Smooth muscle cell (in vitro differentiated cells): ENCODE measurements around the gene MAPK8IP3. TPM values are rescaled to one million over a fixed set of nuclear protein-coding genes. Genes with fewer than 3 reads are reported as not detected.

Experiments used
- DNase-seq: peaks from one replicate; lab custom pipeline; 2025; ENCODE audit not compliant: unreplicated experiment; lab: John Stamatoyannopoulos, UW
- H2AFZ ChIP-seq: fragments of 200-600 bp; sonication (generic); 2 replicates; pipeline ENCODE4 v1.6.0; 2016; ENCODE audit warnings: antibody characterized with exemption, low read depth, mild to moderate bottlenecking
- H3F3A ChIP-seq: fragments of 200-600 bp; sonication (generic); 2 replicates; pipeline ENCODE4 v1.6.0; 2017; ENCODE audit warnings: antibody characterized with exemption, low read depth
- H3K27ac ChIP-seq: fragments of 200-600 bp; sonication (generic); 2 replicates; pipeline ENCODE4 v1.5.1; 2016; ENCODE audit warnings: low read depth, mild to moderate bottlenecking
- H3K27me3 ChIP-seq: fragments of 200-600 bp; sonication (generic); 2 replicates; pipeline ENCODE4 v1.6.1; 2016; ENCODE audit warnings: low read depth, mild to moderate bottlenecking
- H3K36me3 ChIP-seq: fragments of 200-600 bp; sonication (generic); 2 replicates; pipeline ENCODE4 v1.5.1; 2016; ENCODE audit warnings: low read depth
- H3K4me1 ChIP-seq: fragments of 200-600 bp; sonication (generic); 2 replicates; pipeline ENCODE4 v1.5.1; 2016; ENCODE audit warnings: low read depth
- H3K4me2 ChIP-seq: fragments of 200-600 bp; sonication (generic); 2 replicates; pipeline ENCODE4 v1.6.0; 2016; ENCODE audit warnings: mild to moderate bottlenecking
- H3K4me3 ChIP-seq: fragments of 200-600 bp; sonication (generic); 2 replicates; pipeline ENCODE4 v1.5.1; 2016; ENCODE audit warnings: mild to moderate bottlenecking
- H3K79me2 ChIP-seq: fragments of 200-600 bp; sonication (generic); 2 replicates; pipeline ENCODE4 v1.6.0; 2016; ENCODE audit warnings: low read depth, mild to moderate bottlenecking
- H3K9ac ChIP-seq: fragments of 200-600 bp; sonication (generic); 2 replicates; pipeline ENCODE4 v1.6.0; 2016; ENCODE audit warnings: low read depth
- H3K9me3 ChIP-seq: fragments of 200-600 bp; sonication (generic); replicated peaks from 2 replicates; pipeline ENCODE4 v1.5.1; 2016; ENCODE audit warnings: low read depth
- H4K20me1 ChIP-seq: fragments of 200-600 bp; sonication (generic); 2 replicates; pipeline ENCODE4 v1.6.0; 2016; ENCODE audit warnings: low read depth
- CTCF ChIP-seq: fragments of 200-600 bp; sonication (generic); IDR thresholded peaks from 2 replicates; pipeline ENCODE4 v1.5.1; 2017; ENCODE audit warnings: borderline replicate concordance, mild to moderate bottlenecking, antibody characterized with exemption; ENCODE audit not compliant: insufficient read depth, poor library complexity, severe bottlenecking
- WGBS: methylation state at CpG from one replicate; pipeline ENCODE4 v1.1.7; 2016; ENCODE audit warnings: low lambda C conversion rate; 5-methylcytosine and 5-hydroxymethylcytosine counted together
- polyA plus RNA-seq: library from polyadenylated mRNA; unstranded; fragments of >200 nt; fragmentation: Nextera tagmentation; extraction: Ambion mirVana; gene quantifications from 2 replicates; pipeline ENCODE4 v1.2.1, GENCODE V29; 2016
- total RNA-seq: library from RNA; depleted of rRNA; stranded (reverse); fragments of >200 nt; gene quantifications from 2 replicates; pipeline ENCODE4 v1.2.3, GENCODE V29; 2014

The MAPK8IP3 gene
- total and polyA plus RNA-seq, 2 experiments from 2014 or later, result 43.6 to 47.8 TPM

DNA sequence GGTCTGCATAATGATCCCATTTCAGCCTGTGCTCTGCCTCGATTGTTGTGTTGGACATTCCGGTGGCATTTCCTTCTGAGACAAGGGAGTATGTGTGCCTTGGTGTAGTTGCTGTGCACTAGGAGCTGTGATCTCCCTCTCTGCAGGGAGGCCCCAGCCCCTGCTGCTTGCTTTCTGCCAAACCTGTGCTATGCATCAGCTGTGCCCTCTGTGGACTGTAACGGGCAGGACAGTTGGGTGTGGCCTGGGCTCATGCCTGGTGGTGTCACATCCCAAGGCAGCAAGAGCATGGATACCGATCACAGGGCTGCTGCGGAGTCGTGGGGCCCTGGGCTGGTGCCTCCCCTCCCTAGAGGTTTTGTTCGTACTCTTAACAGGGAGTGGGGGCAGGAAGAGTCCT lies 31.7 kb upstream of the MAPK8IP3 start:
- no peaks in the 10 kb centered on the region for H3K9me3 ChIP-seq
- H3K27ac ChIP-seq, result peak overlapping the region; percentile 61
- H3K4me1 ChIP-seq, result peaks cover 4% of the 10 kb centered on the region
- peaks cover 13% of the 10 kb centered on the region for H4K20me1 ChIP-seq
- H3K4me2 ChIP-seq, result no peak overlapping the region
- H3K27me3 ChIP-seq, result no peaks in the 10 kb centered on the region
- TF ChIP-seq CTCF, result no peak
- no peaks in the 10 kb centered on the region for H3K36me3 ChIP-seq
- 93% methylated on average over 7 of the region's 7 CpGs for WGBS
- no peaks in the 10 kb centered on the region for H3F3A ChIP-seq
- peaks cover 11% of the 10 kb centered on the region for H3K79me2 ChIP-seq
- H3K4me3 ChIP-seq, result no peak overlapping the region
- H2AFZ ChIP-seq, result no peak overlapping the region
- no peak overlapping the region for H3K9ac ChIP-seq
- no peak for DNase-seq

DNA sequence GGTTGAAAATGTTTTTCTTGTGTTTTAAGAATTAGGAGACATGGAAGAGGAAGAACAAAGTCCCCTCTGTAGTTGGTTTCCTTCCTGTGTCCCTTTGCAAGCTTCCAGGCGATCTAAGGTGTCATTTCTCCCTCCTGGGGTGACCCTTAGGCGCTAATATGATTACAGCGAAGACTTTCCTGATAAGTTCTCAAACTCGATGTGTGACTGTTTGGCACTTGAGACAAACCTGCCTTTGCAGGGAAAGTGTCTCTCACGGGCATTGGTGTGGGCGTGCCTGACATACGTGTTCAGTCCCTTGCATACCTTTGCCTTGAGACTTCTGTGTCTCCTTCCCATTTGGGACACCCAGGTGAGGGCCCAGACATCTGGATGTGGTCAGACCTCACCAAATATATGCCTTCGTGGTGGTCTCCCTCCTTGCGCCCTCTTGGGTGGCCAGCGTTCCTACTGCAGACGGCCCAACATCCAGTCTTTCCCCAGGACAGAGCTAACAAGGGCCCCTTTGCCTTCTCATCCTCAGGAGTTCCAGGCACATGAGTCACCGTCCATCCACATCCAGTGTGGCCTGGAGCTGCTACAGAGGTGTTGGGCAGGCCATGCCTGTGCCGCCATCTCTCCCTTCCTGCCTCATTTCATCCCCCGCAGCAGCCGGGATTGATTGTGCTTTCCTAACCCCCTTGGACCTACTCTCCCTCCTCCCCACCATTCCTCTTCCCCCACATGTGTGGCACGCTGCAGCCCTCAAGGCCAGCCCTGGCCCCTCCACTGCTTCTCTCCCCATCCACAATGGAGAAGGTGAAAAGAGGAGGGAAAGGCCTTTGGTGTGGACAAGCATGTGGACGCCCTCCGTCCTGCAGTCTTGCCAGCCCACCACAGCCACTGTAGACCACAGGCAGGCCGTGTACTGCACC lies 31.0 kb upstream of the MAPK8IP3 start:
- Histone ChIP-seq H3K4me1 (peaks cover 6% of the 10 kb centered on the region), H3F3A (no peaks in the 10 kb centered on the region), H3K27me3 (no peaks in the 10 kb centered on the region), H2AFZ (no peak overlapping the region), H3K9ac (no peak overlapping the region), H3K4me2 (peak overlapping the region; percentile 54), H3K36me3 (no peaks in the 10 kb centered on the region), H3K79me2 (peaks cover 18% of the 10 kb centered on the region), H3K4me3 (no peak overlapping the region), H3K9me3 (no peaks in the 10 kb centered on the region), H3K27ac (peak overlapping the region; percentile 61), H4K20me1 (peaks cover 17% of the 10 kb centered on the region)
- 54% methylated on average over 19 of the region's 19 CpGs for WGBS
- DNase-seq, result no peak
- no peak for TF ChIP-seq CTCF

DNA sequence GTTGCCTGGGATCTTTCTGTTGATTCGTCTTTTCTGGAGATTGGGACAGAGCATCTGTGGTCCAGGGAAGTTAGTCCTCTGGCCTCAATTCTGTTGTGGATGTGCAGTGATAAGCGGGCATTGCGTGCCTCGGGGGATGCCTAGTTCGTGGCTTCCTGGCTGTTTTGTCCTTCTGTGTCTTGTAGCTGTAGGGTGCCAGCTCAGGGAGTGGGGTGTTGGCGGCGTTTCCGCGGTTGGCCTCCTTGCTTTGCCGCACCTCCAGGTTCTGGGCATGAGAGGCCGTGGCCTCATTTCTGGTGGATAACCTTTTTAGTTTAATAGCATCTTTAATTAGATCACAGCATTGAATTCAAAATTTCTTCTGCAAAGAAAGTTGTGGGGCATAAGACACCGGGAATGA lies 29.3 kb upstream of the MAPK8IP3 start:
- H3K4me1 ChIP-seq, result peaks cover 11% of the 10 kb centered on the region
- WGBS, result 95% methylated on average over 12 of the region's 12 CpGs
- no peaks in the 10 kb centered on the region for H3K27me3 ChIP-seq
- TF ChIP-seq CTCF, result no peak
- H3K4me2 ChIP-seq, result no peak overlapping the region
- H3F3A ChIP-seq, result no peaks in the 10 kb centered on the region
- no peaks in the 10 kb centered on the region for H3K9me3 ChIP-seq
- peaks cover 30% of the 10 kb centered on the region for H4K20me1 ChIP-seq
- H3K27ac ChIP-seq, result no peak overlapping the region
- no peak overlapping the region for H3K4me3 ChIP-seq
- peaks cover 35% of the 10 kb centered on the region for H3K79me2 ChIP-seq
- no peak overlapping the region for H3K9ac ChIP-seq
- DNase-seq, result no peak
- no peaks in the 10 kb centered on the region for H3K36me3 ChIP-seq
- no peak overlapping the region for H2AFZ ChIP-seq
